Stimulated activated CD4-positive, alpha-beta T cell treated with anti-CD3 and anti-CD28 coated beads, Interleukin-2, amount 100 ng/mL, for 24 hours (primary cell): ENCODE measurements around the gene DCDC2.
"Not testable (repeated sequence)": the region's sequence is repeated elsewhere in the genome, so short reads cannot be mapped to it uniquely, and the experiment has no call there.

Source experiments
- DNase-seq, 2 donors: peaks; one replicate each; pipeline ENCODE4 v3.0.0-alpha.2; 2020

DCDC2 gene

DNA sequence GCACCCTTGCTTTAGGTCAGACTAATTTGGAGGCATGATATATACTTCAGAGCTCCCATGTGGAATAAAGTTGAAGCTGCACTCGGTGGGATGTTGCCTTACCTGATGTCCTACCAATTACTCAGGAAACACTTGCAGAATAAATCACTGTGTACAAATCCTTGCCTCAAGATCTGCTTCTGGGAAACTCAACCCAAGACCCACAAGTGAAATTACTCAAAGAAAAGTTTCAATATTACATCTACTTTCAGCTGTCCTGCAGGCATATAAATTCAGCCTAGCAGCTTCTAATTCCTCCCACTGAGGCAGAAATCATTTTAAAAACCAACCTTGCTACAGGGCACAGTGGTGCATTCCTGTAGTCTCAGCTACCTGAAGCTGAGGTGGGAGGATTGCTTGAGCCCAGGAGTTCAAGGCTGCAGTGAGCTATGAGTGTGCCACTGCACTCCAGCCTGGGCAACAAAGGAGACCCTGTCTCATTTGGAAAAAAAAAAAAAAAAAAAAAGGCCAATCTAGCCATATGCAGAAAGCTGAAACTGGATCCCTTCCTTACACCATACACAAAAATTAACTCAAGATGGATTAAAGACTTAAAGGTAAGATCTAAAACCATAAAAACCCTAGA, 20.7 kb upstream of the DCDC2 start:
- no peak for DNase-seq

DNA sequence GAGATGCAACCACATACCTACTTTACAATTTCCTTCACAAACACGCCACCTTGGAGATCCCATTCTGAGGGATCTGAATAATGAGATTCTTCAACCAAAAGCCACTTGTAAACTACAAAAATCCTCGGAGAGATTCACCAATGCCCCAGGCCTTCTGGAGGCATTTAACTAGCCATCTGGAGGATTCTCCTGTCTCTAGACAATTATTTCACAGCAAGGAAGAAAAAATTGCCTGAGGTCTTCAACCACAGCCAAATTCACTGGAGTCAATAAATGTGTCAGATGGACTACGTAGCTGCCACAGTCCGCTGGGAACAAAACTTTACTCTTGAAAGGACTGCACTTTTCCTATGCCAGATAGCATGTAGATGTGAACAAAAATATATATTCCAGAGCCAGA, 19.0 kb upstream of the DCDC2 start:
- DNase-seq, result no peak

DNA sequence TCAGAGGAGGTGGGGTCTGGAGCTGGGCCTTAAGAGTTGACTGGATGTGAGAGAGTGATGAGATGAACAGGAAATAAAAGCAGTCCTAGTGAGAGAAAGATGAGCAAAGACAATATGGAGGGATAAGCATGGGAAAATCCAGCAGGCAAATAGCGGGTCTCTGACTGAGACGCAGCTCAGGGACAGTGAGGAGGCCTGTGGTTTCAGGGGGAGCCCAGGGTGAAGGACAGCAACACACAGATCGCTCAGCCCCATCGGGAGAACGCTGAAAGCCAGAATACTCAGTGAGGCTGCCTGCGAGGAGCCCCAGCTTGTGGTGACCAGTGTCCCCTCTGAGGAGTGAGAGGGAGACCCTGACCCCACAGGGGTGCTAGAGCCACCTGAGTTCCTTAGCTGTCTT, 16.8 kb upstream of the DCDC2 start:
- no peak for DNase-seq

DNA sequence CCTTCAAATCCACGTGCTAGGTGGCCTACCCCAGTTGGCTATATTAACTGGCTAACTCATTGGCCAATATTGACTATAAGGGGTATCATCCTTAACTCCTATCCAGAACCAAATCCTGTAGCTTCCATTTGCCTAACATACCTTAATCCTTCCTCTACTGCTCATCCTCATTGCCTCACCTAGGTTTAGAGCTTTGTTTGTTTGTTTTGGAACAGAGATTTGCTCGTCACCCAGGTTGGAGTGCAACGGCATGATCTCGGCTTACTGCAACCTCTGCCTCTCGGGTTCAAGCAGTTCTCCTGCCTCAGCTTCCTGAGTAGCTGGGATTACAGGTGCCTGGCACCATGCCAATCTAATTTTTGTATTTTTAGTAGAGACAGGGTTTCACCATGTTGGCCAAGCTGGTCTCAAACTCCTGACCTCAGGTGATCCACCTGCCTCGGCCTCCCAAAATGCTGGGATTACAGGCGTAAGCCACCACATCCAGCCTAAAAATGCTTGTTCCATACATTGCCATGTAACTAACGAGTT, 7.3 kb upstream of the DCDC2 start:
- not testable (repeated sequence) for DNase-seq

DNA sequence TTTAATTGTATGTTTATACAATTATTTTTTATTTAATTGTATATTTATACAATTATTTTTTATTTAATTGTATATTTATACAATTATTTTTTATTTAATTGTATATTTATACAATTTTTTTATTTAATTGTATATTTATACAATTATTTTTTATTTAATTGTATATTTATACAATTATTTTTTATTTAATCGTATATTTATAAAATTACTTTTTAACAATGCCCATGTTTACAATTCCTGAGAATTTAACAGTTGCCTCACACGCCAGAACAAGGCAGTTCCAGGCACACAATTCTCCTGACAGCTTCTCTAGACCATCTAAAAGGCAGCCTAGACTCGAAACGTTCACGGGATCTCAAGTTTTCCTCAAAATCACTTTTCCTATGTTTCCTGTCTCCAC, 4.5 kb upstream of the DCDC2 start:
- not testable (repeated sequence) for DNase-seq

- DNase-seq, result peak; percentile 85 to 89
Measured at GRCh38 chr6:24359640-24360454, 2.0 kb upstream of the DCDC2 start.

DNA sequence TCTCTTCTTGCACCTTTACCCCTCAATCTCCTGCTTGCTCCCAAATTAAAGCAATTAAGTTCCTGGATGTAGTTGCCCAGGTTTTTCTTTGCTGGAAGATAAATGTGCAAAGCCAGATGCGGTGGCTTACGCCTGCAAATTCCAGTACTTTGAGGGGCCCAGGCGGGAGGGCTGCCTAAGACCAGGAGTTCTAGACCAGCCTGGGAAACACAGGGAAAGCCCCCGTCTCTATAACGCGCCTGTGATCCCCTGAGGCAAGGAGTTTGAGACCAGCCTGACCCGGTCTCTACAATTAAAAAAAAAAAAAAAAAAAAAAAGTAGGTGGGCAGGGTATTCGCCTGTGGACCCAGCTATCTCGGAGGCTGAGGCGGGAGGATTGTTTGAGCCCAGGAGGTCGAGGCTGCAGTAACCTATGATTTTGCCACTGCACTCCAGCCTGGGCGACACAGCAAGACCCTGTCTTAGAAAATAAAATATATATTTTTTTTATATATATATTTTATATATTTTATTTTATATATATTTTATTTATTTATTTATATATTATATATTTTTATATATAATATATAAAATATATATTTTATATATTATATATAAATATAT, 461 bp upstream of the DCDC2 start:
- peak in 1 of 2 donors; percentile 5 for DNase-seq

- DNase-seq, result no peak
Measured at GRCh38 chr6:24356310-24356973, 1.4 kb downstream of the DCDC2 start.

GRCh38 chr6:24355393-24355792, 2.5 kb downstream of the DCDC2 start:
- no peak for DNase-seq

DNA sequence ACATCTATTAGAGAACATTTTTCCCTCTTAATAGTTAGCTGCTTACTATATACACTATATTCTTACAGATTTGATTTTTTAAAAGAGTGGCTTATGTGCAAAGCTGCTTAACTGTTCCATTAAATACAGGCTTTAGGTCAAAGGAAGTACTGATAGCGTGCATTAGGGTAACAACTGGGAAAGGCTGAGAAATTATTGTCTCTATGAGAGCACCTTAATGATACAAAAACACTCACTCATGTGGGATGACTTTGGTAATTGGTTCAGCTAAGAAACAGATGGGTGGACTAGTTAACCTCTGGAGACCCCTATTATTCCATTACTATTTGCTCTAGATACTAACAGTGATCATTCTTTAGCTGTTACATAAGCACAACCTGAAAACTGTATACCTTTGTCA, 4.0 kb downstream of the DCDC2 start:
- no peak for DNase-seq

DNA sequence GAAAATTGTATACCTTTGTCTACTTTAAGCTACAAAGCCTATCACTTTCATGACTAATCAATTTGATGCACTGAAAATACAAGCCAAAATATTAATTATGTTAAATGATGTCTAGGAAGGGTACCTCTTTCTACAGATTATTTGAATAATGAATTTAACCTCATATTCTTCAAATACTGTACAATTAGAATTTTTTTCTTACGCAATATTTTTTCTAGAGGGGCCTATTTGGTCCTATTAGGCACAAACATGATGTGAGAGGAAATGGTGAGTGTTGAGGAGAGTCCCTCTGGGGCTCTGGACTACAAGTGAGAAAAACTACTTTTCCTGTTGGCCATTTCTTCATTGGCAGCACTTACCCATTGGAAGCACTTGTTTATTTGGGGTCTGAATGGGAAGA, 5.4 kb downstream of the DCDC2 start:
- no peak for DNase-seq

DNA sequence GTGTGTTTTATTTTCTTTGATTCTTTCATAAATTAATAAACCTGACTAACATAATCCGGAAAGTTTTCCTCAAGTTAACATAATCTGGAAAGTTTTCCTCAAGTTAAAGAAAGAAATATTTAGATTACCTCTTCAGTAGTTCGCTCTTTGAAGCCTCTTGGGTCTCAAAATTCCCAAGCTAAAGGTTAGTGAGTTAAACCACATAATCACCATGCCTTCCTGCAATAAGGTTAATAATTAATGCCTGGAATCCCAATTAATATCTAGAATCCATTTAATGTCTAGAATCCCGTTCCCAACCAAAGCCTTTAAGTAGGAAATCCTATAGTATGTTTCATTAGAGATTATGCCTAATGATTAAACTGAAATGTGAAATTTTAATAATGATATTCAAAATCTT, 12.9 kb downstream of the DCDC2 start:
- no peak for DNase-seq

DNA sequence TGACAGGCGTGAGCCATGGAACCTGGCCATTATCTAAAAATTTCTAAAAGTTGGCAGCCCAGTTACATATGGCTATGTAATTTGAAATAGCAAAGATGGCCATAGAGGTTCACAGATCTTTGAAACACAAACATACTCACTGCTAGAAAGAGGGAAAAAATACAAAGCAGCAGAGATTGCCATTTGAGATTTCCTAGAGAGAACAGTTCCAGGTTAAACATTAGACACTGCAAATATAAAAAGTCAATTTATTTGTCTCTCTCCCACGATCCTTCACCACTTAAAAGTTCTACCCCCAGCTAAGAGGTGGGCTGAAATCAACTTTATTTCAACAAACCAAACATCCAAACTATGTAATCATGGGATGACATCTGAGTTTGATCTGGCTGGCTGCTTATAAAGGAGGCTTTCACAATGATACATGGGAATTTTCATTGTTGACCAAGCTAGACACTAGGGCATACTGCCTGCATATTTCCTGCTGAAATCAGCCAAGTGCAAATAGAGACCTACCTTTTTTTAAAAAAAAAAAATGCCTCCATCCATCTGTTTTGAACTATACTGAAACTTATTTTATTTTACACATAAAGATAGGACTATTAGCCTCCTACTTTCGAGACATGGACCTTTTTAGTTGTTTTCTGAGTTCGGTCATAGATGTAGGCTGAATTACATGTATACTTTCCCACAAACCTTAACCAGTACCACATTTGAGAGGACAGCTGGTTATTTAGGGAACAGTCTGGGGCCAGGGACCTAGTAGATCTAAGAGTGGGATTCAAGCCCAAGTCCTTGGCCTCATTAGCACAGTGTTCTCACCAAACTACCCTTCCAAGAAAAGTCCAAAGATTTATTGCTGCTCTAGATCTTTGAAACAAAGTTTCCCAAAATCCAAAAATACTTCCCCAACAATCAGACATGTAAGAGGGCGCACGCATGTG, 16.6 kb downstream of the DCDC2 start:
- DNase-seq, result no peak

GRCh38 chr6:24339932-24340331, 17.9 kb downstream of the DCDC2 start:
- DNase-seq, result no peak

DNA sequence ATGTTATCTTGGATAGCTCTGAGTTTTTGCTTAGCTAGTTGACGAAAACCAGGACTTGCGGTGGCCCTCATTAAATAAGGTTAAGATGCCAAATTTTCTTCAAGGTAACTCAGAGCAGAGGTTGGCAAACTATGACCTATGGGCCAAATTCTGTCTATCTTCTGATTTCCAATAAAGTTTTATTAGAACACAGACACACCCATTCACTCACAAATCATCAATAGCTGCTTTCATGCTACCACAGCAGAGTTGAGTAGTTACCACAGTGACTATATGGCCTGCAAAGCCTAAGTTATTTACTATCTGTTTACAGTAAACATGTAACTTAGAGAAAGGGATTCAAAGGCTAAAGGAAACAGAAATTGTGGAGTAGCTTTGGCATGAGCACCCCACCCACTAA, 23.6 kb downstream of the DCDC2 start:
- no peak for DNase-seq

DNA sequence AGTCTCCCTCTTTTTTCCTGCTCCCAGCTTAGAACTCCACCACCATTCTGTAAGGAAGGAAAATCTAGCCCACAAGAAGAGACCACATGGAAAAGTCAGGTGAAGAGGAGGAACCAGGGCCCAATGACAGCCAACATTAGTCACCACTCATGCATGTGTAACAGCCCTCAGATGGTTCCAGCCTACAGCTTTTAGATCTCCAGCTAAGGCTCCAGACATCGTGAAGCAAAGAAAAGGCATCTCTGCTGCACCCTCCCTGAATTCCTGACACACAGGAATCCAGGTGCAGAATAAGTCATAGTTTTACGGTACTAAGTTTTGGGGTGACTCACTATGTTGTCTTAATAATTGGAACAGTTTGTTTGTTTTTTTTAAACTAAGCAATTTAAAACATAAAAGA, 25.5 kb downstream of the DCDC2 start:
- DNase-seq, result no peak

- no peak for DNase-seq
Measured at GRCh38 chr6:24330137-24330732, 27.6 kb downstream of the DCDC2 start.

GRCh38 chr6:24329451-24329850, 28.4 kb downstream of the DCDC2 start:
- no peak for DNase-seq

- DNase-seq, result no peak
Measured at GRCh38 chr6:24329022-24329421, 28.8 kb downstream of the DCDC2 start.

DNA sequence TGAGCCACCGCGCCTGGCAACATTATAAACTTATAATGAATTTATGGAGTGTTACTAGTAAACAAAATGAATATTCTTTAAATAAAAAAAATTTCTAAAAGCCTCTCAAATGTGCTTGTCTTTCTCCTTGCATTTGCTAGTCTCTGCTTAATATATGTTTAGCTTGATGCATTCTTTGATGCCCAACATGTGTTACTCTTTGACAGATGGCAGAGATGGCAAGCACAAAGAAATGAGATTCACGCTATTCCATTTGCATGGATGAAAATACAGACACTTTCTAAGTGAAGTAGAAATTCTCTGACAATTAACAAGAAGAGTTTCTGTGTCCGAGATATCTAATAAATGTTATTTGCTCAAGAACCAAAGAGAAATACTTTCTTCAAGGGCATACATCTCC, 30.1 kb downstream of the DCDC2 start:
- DNase-seq, result no peak

GRCh38 chr6:24325978-24326377, 31.9 kb downstream of the DCDC2 start:
- no peak for DNase-seq

GRCh38 chr6:24324617-24325016, 33.2 kb downstream of the DCDC2 start:
- no peak for DNase-seq
